Stimulated activated CD4-positive, alpha-beta T cell treated with anti-CD3 and anti-CD28 coated beads, Interleukin-1b, Interleukin-23, amount 100 ng/mL, for 24 hours (primary cell): Measurements from ENCODE around the gene CCDC144A.
A peak's percentile ranks its signal among the peaks of the same experiment; 100 is the strongest.
"Not testable (repeated sequence)": the region's sequence is repeated elsewhere in the genome, so short reads cannot be mapped to it uniquely, and the experiment has no call there.

Source experiments
- DNase-seq, 4 experiments: peaks; one replicate each; pipeline ENCODE4 v3.0.0-alpha.2; 2020; ENCODE audit warnings: low read depth in 4 of 4, low spot score in 1 of 4

The CCDC144A gene

GRCh38 chr17:16689731-16690281 is at the start of gene CCDC144A:
Gene CCDC144A (plus strand): TSS chr17:16690241. CDS start chr17:16690401, 160 bp downstream.
- DNase-seq, result peak; percentile 12 to 66 (median 48)

- no peak for DNase-seq
Observed at GRCh38 chr17:16649585-16649984, 40.5 kb upstream of the CCDC144A start.

- no peak for DNase-seq
Observed at GRCh38 chr17:16652252-16652651, 37.8 kb upstream of the CCDC144A start.

- no peak for DNase-seq
Observed at GRCh38 chr17:16652847-16653366, 37.1 kb upstream of the CCDC144A start.

- DNase-seq, result peak; percentile 73 to 88 (median 80)
Observed at GRCh38 chr17:16653367-16654041, 36.5 kb upstream of the CCDC144A start, which contains the start of gene ZNF624. Gene ZNF624 (minus strand): TSS chr17:16653850.

GRCh38 chr17:16661217-16661616 is 28.8 kb upstream of the CCDC144A start:
- no peak for DNase-seq

- no peak for DNase-seq
Observed at GRCh38 chr17:16662936-16663335, 27.1 kb upstream of the CCDC144A start.

- DNase-seq, result not testable (repeated sequence)
Observed at GRCh38 chr17:16666553-16666906, 23.5 kb upstream of the CCDC144A start.

GRCh38 chr17:16666907-16667636 is 23.0 kb upstream of the CCDC144A start:
- DNase-seq, result not testable (repeated sequence)

- no peak for DNase-seq
Observed at GRCh38 chr17:16676676-16677268, 13.3 kb upstream of the CCDC144A start.

- not testable (repeated sequence) for DNase-seq
Observed at GRCh38 chr17:16683290-16684138, 6.5 kb upstream of the CCDC144A start.

- DNase-seq, result not testable (repeated sequence)
Observed at GRCh38 chr17:16686019-16686418, 4.0 kb upstream of the CCDC144A start.

GRCh38 chr17:16687151-16687550 is 2.9 kb upstream of the CCDC144A start:
- DNase-seq, result not testable (repeated sequence)

- not testable (repeated sequence) for DNase-seq
Observed at GRCh38 chr17:16690447-16690846, 406 bp downstream of the CCDC144A start.

GRCh38 chr17:16697603-16698002 is 7.6 kb downstream of the CCDC144A start:
- DNase-seq, result not testable (repeated sequence)

GRCh38 chr17:16745492-16746203 is 55.6 kb downstream of the CCDC144A start:
- DNase-seq, result not testable (repeated sequence)

GRCh38 chr17:16746571-16746970 is 56.5 kb downstream of the CCDC144A start:
- DNase-seq, result not testable (repeated sequence)

- not testable (repeated sequence) for DNase-seq
Observed at GRCh38 chr17:16750515-16750914, 60.5 kb downstream of the CCDC144A start.

- DNase-seq, result not testable (repeated sequence)
Observed at GRCh38 chr17:16751224-16751923, 61.3 kb downstream of the CCDC144A start.
